WTC11 (cell line): Measurements from ENCODE around the gene MAEA. TPM values are rescaled to one million over a fixed set of nuclear protein-coding genes. Genes with fewer than 3 reads are reported as not detected.

Experiments
- ATAC-seq: fragments of 200-7000 bp; cut with Tn5 transposase; 2 replicates; pipeline ENCODE4 v1.10.0; 2021; ENCODE audit warnings: mild to moderate bottlenecking, moderate library complexity
- CTCF ChIA-PET: fragments of 300-600 bp; sonication (Branson Sonifier 250); formaldehyde crosslinking; loops from one replicate; lab custom pipeline; 2021; ENCODE audit warnings: antibody characterized with exemption; lab: Charles Lee
- POLR2A ChIA-PET: fragments of 350-600 bp; sonication (Branson Sonifier 250); formaldehyde crosslinking; loops from one replicate; lab custom pipeline; 2021; ENCODE audit warnings: antibody characterized with exemption; lab: Charles Lee
- DNase-seq: peaks from one replicate; pipeline ENCODE4 v3.0.0; 2021; ENCODE audit warnings: low spot score
- H3K27ac Mint-ChIP-seq: 2 replicates; pipeline ENCODE4 v1.8.0; 2021; ENCODE audit warnings: mixed read lengths
- H3K27me3 Mint-ChIP-seq: 2 replicates; pipeline ENCODE4 v1.8.0; 2021; ENCODE audit warnings: low read depth, mild to moderate bottlenecking, moderate library complexity, mixed read lengths
- H3K36me3 Mint-ChIP-seq: 2 replicates; pipeline ENCODE4 v1.8.0; 2021; ENCODE audit warnings: mixed read lengths
- H3K4me1 Mint-ChIP-seq: 2 replicates; pipeline ENCODE4 v1.8.0; 2022; ENCODE audit warnings: mixed read lengths
- H3K4me3 Mint-ChIP-seq: 2 replicates; pipeline ENCODE4 v1.8.0; 2021; ENCODE audit warnings: mild to moderate bottlenecking, moderate library complexity, mixed read lengths
- H3K9me3 Mint-ChIP-seq: 2 replicates; pipeline ENCODE4 v1.8.0; 2021; ENCODE audit warnings: mixed read lengths
- ATF1 ChIP-seq: sonication (generic); formaldehyde crosslinking; IDR thresholded peaks from 2 replicates; pipeline ENCODE4 v1.8.1; 2023; ENCODE audit warnings: mild to moderate bottlenecking, moderate library complexity, missing genetic modification reagents
- ATF6 ChIP-seq: sonication (generic); formaldehyde crosslinking; IDR thresholded peaks from 2 replicates; pipeline ENCODE4 v1.8.1; 2023; ENCODE audit warnings: mild to moderate bottlenecking, missing genetic modification reagents
- CBFB ChIP-seq: sonication (generic); formaldehyde crosslinking; IDR thresholded peaks from 2 replicates; pipeline ENCODE4 v1.8.1; 2022; ENCODE audit warnings: mild to moderate bottlenecking, low read depth, missing genetic modification reagents
- E2F1 ChIP-seq: sonication (generic); formaldehyde crosslinking; IDR thresholded peaks from 2 replicates; pipeline ENCODE4 v1.8.0; 2022; ENCODE audit warnings: mild to moderate bottlenecking, missing genetic modification reagents
- EMX1 ChIP-seq: fragments of 250-450 bp; sonication (Bioruptor Pico); IDR thresholded peaks from 2 replicates; pipeline ENCODE4 v1.8.0; 2021; ENCODE audit warnings: mild to moderate bottlenecking
- ERG ChIP-seq: fragments of 250-450 bp; sonication (Bioruptor Pico); IDR thresholded peaks from 2 replicates; pipeline ENCODE4 v1.8.0; 2021; ENCODE audit warnings: mild to moderate bottlenecking
- ESRRA ChIP-seq: sonication (generic); formaldehyde crosslinking; IDR thresholded peaks from 2 replicates; pipeline ENCODE4 v1.8.1; 2022; ENCODE audit warnings: mild to moderate bottlenecking, missing genetic modification reagents, borderline replicate concordance
- FOXP1 ChIP-seq: sonication (generic); formaldehyde crosslinking; IDR thresholded peaks from 2 replicates; pipeline ENCODE4 v1.8.0; 2022; ENCODE audit warnings: missing genetic modification reagents, mild to moderate bottlenecking, moderate library complexity, borderline replicate concordance
- FOXP4 ChIP-seq: sonication (generic); formaldehyde crosslinking; IDR thresholded peaks from 2 replicates; pipeline ENCODE4 v1.8.0; 2022; ENCODE audit warnings: mild to moderate bottlenecking, missing genetic modification reagents
- MAX ChIP-seq: sonication (generic); formaldehyde crosslinking; IDR thresholded peaks from 2 replicates; pipeline ENCODE4 v1.8.0; 2022; ENCODE audit warnings: mild to moderate bottlenecking, missing genetic modification reagents
- NFYB ChIP-seq: sonication (generic); formaldehyde crosslinking; conservative IDR thresholded peaks from 2 replicates; pipeline ENCODE4 v1.8.0; 2022; ENCODE audit warnings: low read depth, missing genetic modification reagents
- NR1H2 ChIP-seq: sonication (generic); formaldehyde crosslinking; IDR thresholded peaks from 2 replicates; pipeline ENCODE4 v1.9.0; 2021; ENCODE audit warnings: mild to moderate bottlenecking, moderate library complexity, missing genetic modification reagents
- RELA ChIP-seq: sonication (generic); formaldehyde crosslinking; IDR thresholded peaks from 2 replicates; pipeline ENCODE4 v1.8.1; 2022; ENCODE audit warnings: missing genetic modification reagents, mild to moderate bottlenecking, borderline replicate concordance
- SP1 ChIP-seq: sonication (generic); formaldehyde crosslinking; conservative IDR thresholded peaks from 2 replicates; pipeline ENCODE4 v1.8.1; 2022; ENCODE audit warnings: missing genetic modification reagents
- STAT6 ChIP-seq: sonication (generic); formaldehyde crosslinking; conservative IDR thresholded peaks from 2 replicates; pipeline ENCODE4 v1.8.1; 2023; ENCODE audit warnings: mild to moderate bottlenecking, low read depth, missing genetic modification reagents, moderate library complexity
- TEAD4 ChIP-seq: sonication (generic); formaldehyde crosslinking; IDR thresholded peaks from 2 replicates; pipeline ENCODE4 v1.8.0; 2022; ENCODE audit warnings: mild to moderate bottlenecking, missing genetic modification reagents
- ZNF219 ChIP-seq: sonication (generic); formaldehyde crosslinking; IDR thresholded peaks from 2 replicates; pipeline ENCODE4 v1.8.0; 2023; ENCODE audit warnings: missing genetic modification reagents, mild to moderate bottlenecking, borderline replicate concordance
- ZNF396 ChIP-seq: fragments of 250-450 bp; sonication (Bioruptor Pico); IDR thresholded peaks from 2 replicates; pipeline ENCODE4 v1.8.0; 2021; ENCODE audit warnings: mild to moderate bottlenecking, moderate library complexity, borderline replicate concordance
- ZNF512 ChIP-seq: sonication (generic); formaldehyde crosslinking; IDR thresholded peaks from 2 replicates; pipeline ENCODE4 v1.8.1; 2022; ENCODE audit warnings: missing genetic modification reagents, borderline replicate concordance
- total RNA-seq: library from RNA; stranded (reverse); gene quantifications from 3 replicates; pipeline ENCODE4 v1.2.3, GENCODE V29; 2021

MAEA gene
- total RNA-seq, 1 experiment from 2014 or later: 86.9 TPM

GRCh38 chr4:1261107-1261928, 28.4 kb upstream of the MAEA start (continued):
- TF ChIP-seq STAT6 (CRISPR knock-in tag) (no peak), ZNF396 (CRISPR knock-in tag) (no peak), TEAD4 (CRISPR knock-in tag) (no peak), EMX1 (no peak), ERG (CRISPR knock-in tag) (no peak), NFYB (no peak), ZNF219 (no peak)

- H3K36me3 Mint-ChIP-seq: peaks cover 24% of the 10 kb centered on the region
- DNase-seq (no peak), ATAC-seq (no peak)
- H3K4me3 Mint-ChIP-seq: no peak overlapping the region
- H3K4me1 Mint-ChIP-seq: no peaks in the 10 kb centered on the region
- peaks cover 5% of the 10 kb centered on the region; the same call in 1 of the 2 replicates for H3K27me3 Mint-ChIP-seq
- ChIA-PET POLR2A (no interaction called here), CTCF (interaction anchor here (0.9 kb wide), 1 partner anchor 21 kb away, joined by 4 read pairs; no protein-coding TSS in a partner anchor)
- H3K27ac Mint-ChIP-seq: no peak overlapping the region
- H3K9me3 Mint-ChIP-seq: peaks cover 38% of the 10 kb centered on the region
- no peak for TF ChIP-seq ESRRA (CRISPR knock-in tag)
- no peak for TF ChIP-seq CBFB (CRISPR knock-in tag)
- no peak for TF ChIP-seq EMX1
- no peak for TF ChIP-seq NR1H2 (CRISPR knock-in tag)
- TF ChIP-seq RELA (CRISPR knock-in tag): no peak
- TF ChIP-seq FOXP1: no peak
These were observed 24.7 kb upstream of the MAEA start for GRCh38 chr4:1264942-1265341.

GRCh38 chr4:1265351-1265750, 24.3 kb upstream of the MAEA start:
- DNase-seq (no peak), ATAC-seq (no peak)
- Mint-ChIP-seq H3K4me1 (no peaks in the 10 kb centered on the region), H3K9me3 (peaks cover 42% of the 10 kb centered on the region), H3K27ac (no peak overlapping the region), H3K4me3 (no peak overlapping the region), H3K27me3 (peaks cover 5% of the 10 kb centered on the region; the same call in 1 of the 2 replicates)
- ChIA-PET POLR2A (no interaction called here), CTCF (interaction anchor here (0.9 kb wide), 1 partner anchor 21 kb away, joined by 4 read pairs; no protein-coding TSS in a partner anchor)
- TF ChIP-seq ATF1: no peak
- no peak for TF ChIP-seq E2F1 (CRISPR knock-in tag)
- no peak for TF ChIP-seq ZNF396 (CRISPR knock-in tag)
- TF ChIP-seq ZNF512 (CRISPR knock-in tag): no peak
- TF ChIP-seq FOXP4: no peak
- no peak for TF ChIP-seq SP1 (CRISPR knock-in tag)
- no peak for TF ChIP-seq ATF6 (CRISPR knock-in tag)
- TF ChIP-seq TEAD4 (CRISPR knock-in tag): no peak
- TF ChIP-seq MAX (CRISPR knock-in tag): no peak
- TF ChIP-seq, all 79 proteins: peak for 0
- peaks cover 24% of the 10 kb centered on the region for H3K36me3 Mint-ChIP-seq
